Tibial nerve (tissue), 4 donors: ENCODE data around the gene BAZ2B.

ENCODE experiments used
- CTCF ChIP-seq, 5 experiments: fragments of 200-600 bp in 3 of 5; fragments of 450-650 bp in 2 of 5; sonication (generic) in 3 of 5; IDR thresholded peaks; one replicate each; pipeline ENCODE4 v1.5.1; 2016 to 2019; ENCODE audit warnings: antibody characterized with exemption in 5 of 5, mild to moderate bottlenecking in 3 of 5, moderate library complexity in 2 of 5
- EP300 ChIP-seq, 2 donors: sonication (generic); formaldehyde crosslinking; IDR thresholded peaks; one replicate each; pipeline ENCODE4 v1.6.1; 2017; ENCODE audit warnings: antibody characterized with exemption in 2 of 2, mild to moderate bottlenecking in 1 of 2
- POLR2A ChIP-seq, 2 donors: fragments of 450-650 bp; IDR thresholded peaks; one replicate each; pipeline ENCODE4 v1.6.1; 2017; ENCODE audit warnings: antibody characterized with exemption in 2 of 2, mild to moderate bottlenecking in 2 of 2, moderate library complexity in 2 of 2

GRCh38 chr2:159506764-159507440, 109.4 kb downstream of the BAZ2B start:
- TF ChIP-seq CTCF (IDR thresholded peaks at IDR 0.05) (no peak), POLR2A (IDR thresholded peaks at IDR 0.05) (no peak), EP300 (IDR thresholded peaks at IDR 0.05) (no peak)
